Vagina (tissue), 2 donors: ENCODE measurements around the gene ADARB2.
"Not testable (repeated sequence)": the region's sequence is repeated elsewhere in the genome, so short reads cannot be mapped to it uniquely, and the experiment has no call there.

ENCODE experiments used
- POLR2A ChIP-seq, 2 donors: fragments of 450-650 bp; IDR thresholded peaks; one replicate each; pipeline ENCODE4 v1.6.1; 2017; ENCODE audit warnings: antibody characterized with exemption in 2 of 2, mild to moderate bottlenecking in 2 of 2, moderate library complexity in 2 of 2
- POLR2AphosphoS5 ChIP-seq, 2 donors: sonication (generic); formaldehyde crosslinking; IDR thresholded peaks; one replicate each; pipeline ENCODE4 v1.9.0; 2017; ENCODE audit warnings: antibody characterized with exemption in 2 of 2, mild to moderate bottlenecking in 2 of 2, low read depth in 1 of 2; ENCODE audit not compliant: insufficient read depth in 1 of 2
- TF ChIP-seq, protein P1 (sequence below), 3 experiments: fragments of 450-650 bp in 2 of 3; fragments of 200-600 bp in 1 of 3; sonication (generic) in 1 of 3; IDR thresholded peaks; one replicate each; pipeline ENCODE4 v1.5.1; 2017 to 2019; ENCODE audit warnings: antibody characterized with exemption in 3 of 3, mild to moderate bottlenecking in 2 of 3, moderate library complexity in 2 of 3

DNA sequence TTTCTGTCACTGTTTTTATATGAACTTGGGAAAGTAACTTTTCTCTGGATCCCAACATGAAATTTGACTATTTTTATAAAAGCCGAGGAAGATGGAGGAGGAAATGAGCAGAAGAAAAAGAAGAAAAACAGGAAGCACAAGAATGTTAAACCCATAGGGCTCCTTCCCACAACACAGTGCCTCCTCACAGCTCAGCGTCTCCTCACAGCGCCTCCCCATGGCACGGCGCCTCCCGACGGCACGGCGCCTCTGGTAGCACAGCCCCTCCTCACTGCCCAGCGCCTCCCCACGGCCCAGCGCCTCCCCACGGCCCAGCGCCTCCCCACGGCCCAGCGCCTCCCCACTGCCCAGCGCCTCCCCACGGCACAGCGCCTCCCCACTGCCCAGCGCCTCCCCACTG is 410.8 kb downstream of the ADARB2 start:
- not testable (repeated sequence) for TF ChIP-seq POLR2A (IDR thresholded peaks at IDR 0.05); POLR2AphosphoS5 (IDR thresholded peaks at IDR 0.05; ENCODE audit: insufficient read depth in 1 of 2, low read depth in 1 of 2)
- TF ChIP-seq, protein P1, sequence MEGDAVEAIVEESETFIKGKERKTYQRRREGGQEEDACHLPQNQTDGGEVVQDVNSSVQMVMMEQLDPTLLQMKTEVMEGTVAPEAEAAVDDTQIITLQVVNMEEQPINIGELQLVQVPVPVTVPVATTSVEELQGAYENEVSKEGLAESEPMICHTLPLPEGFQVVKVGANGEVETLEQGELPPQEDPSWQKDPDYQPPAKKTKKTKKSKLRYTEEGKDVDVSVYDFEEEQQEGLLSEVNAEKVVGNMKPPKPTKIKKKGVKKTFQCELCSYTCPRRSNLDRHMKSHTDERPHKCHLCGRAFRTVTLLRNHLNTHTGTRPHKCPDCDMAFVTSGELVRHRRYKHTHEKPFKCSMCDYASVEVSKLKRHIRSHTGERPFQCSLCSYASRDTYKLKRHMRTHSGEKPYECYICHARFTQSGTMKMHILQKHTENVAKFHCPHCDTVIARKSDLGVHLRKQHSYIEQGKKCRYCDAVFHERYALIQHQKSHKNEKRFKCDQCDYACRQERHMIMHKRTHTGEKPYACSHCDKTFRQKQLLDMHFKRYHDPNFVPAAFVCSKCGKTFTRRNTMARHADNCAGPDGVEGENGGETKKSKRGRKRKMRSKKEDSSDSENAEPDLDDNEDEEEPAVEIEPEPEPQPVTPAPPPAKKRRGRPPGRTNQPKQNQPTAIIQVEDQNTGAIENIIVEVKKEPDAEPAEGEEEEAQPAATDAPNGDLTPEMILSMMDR (IDR thresholded peaks at IDR 0.05): not testable (repeated sequence)
